Hematopoietic multipotent progenitor cell treated with erythropoietin and hydrocortisone succinate and interleukin-3 and kit ligand, for 6 days (in vitro differentiated cells): ENCODE data around the gene RIT1.
"Not testable (repeated sequence)": the region's sequence is repeated elsewhere in the genome, so short reads cannot be mapped to it uniquely, and the experiment has no call there.

Source experiments
- DNase-seq: peaks from one replicate; pipeline ENCODE4 v3.0.0-alpha.2; 2015

Gene RIT1

DNA sequence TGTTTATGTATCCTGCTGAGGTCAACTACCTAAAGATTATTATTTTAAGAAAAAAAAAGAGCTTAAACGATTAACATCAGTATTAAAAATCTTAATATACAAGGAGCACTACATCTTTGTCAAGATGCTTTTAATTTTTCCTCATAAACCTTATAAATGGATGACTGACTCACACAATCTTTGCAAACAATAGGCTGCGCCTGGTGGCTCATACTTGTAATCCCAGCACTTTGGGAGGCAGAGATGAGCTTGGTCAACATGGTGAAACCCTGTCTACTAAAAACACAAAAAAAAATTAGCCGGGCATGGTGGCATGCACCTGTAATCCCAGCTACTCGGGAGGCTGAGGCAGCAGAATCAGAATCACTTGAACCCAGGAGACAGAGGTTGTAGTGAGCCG is 21.3 kb upstream of the RIT1 start:
- DNase-seq: no peak

DNA sequence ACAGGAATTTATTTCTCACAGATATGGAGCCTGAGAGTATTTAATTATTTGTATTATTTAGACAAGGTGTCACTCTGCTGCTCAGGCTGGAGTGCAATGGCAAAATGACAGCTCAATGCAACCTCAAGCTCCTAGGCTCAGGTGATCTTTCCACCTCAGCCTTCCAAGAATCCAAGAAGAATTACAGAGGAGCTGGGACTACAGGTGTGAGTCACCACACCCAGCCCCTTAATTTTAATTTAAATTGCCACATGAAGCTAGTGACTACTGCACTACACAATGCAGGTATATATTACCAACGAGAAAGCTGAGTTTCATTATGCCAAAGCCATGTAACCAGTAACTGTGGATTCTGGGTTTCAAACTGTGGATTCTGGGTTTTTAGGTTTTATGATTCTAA is 20.9 kb upstream of the RIT1 start:
- no peak for DNase-seq

DNA sequence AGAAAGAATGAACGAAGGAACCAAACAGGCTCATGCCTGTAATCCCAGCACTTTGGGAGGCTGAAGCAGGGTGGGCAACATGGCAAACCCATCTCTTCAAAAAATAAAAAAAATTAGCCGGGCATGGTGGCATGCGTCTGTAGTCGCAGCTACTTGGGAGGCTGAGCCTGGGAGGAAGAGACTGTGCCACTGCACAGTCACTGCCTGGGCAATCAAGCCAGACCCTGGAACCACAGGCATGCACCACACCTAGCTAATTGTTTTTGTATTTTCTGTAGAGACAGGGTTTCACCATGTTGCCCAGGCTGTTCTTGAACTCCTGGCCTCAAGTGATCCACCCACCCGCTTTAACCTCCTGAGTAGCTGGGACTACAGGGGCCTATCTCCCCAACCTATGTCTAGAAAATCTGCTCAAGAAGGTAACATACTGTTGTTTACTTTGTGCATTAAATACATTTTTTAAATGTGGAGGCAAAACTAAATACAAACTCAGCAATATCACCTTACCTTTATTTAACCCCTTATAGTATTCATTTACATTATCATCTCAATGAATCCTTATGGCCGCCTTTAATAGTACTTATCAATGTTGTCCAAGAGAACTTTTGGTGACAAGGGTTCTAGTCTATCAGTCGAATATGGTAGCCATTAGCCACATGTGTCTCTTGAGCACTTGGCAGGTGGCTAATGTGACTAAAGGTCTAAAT is 20.3 kb upstream of the RIT1 start:
- no peak for DNase-seq

DNA sequence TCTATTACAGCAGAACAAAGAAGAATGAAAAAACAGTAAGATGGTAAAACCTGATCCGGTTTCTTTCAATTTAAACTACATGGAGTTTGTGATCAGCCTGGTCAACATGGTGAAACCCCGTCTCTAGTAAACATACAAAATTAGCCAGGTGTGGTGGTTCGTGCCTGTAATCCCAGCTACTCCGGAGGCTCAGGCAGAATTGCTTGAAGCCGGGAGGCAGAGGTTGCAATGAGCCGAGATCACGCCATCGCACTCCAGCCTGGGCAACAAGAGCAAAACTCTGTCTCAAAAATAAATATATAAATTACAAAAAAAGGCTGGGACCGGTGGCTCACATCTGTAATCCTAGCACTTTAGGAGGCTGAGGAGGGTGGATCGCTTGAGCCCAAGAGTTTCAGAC is 19.6 kb upstream of the RIT1 start:
- DNase-seq: not testable (repeated sequence)

DNA sequence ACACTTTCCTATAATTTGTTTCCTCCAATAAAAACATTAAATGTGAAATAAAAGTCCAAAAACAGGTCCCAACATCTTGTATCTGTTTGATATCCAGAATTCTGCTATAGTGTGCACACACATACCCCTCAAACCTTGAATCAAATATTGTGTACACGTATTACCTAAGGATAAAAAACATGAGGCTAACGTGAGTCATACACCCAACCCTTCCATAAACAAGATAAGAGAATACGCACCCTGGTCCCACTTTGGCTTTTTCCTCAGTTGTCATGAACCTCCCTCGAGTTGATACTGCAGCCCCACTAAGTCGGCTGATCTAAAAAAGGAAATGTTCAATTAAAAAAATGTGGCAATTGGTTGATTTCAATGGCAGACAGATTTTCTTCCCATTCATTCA is 17.9 kb upstream of the RIT1 start:
- DNase-seq: no peak

DNA sequence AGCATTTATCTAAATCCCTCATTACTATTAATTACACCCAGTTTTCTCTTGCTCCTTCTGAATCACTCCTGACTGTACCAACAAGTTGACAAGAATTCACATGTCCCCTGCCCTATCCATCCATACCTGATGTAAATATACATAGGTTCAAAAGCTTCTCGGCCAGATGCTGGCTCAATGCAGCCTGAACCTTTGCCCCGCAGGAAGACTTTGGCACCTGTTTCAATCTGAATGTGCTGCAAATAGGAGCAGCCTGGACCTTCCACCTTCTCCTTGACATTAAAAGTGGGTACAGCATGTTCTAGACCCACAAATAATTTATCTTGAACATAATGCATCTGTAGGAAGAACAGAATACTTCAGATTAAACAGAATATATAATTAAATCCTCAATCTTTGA is 14.4 kb upstream of the RIT1 start:
- no peak for DNase-seq

DNA sequence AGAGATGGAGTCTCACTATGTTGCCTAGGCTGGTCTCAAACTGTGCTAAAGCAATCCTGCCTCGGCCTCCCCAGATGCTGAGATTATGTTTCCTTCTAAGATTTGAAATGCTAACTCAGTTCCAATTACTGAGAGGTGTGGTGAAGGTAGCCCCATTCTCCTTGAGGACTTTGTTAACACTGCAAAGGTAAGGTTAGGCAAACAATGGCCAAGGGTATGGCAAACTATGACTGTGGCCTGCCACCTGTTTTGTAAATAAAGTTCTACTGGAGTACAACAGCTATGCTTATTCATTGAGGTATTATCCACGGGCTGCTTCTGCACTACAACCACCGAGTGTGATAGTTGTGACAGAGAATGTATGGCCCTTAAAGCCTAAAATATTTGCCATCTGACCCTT is 9.6 kb upstream of the RIT1 start:
- DNase-seq: no peak

DNA sequence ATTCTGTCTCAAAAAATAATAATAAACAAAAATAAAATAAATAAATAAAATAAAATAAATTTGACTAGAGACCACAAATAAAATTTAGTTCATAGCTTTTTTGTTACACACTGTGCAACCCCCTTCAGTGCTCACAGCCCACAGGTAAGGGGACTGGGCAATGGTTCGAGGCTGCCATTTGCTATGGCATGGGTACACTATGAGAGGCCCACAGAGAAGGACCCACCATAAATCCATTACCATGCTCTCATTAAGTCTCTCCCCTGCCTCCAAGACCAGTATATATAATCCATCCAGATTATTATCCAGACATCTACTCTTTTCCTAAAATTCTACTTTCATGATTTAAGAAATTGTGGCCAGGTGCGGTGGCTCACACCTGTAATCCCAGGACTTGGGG is 8.7 kb upstream of the RIT1 start:
- no peak for DNase-seq

DNA sequence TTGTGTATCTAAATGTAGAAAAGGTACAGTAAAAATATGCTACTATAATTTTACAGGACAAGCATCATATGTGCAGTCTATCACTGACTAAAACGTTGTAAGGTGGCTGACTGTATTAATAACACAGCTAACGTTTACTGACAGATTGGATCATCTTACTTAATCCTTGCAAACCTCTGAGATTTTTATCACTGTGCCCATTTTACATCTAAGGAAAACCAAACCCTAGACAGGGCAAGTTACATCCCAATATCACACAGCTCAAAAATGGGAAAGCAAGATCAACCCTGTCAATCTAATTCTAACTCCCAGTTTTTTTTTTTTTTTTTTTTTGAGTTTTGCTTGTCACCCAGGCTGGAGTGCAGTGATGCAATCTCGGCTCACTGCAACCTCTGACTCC is 7.5 kb upstream of the RIT1 start:
- DNase-seq: no peak

DNA sequence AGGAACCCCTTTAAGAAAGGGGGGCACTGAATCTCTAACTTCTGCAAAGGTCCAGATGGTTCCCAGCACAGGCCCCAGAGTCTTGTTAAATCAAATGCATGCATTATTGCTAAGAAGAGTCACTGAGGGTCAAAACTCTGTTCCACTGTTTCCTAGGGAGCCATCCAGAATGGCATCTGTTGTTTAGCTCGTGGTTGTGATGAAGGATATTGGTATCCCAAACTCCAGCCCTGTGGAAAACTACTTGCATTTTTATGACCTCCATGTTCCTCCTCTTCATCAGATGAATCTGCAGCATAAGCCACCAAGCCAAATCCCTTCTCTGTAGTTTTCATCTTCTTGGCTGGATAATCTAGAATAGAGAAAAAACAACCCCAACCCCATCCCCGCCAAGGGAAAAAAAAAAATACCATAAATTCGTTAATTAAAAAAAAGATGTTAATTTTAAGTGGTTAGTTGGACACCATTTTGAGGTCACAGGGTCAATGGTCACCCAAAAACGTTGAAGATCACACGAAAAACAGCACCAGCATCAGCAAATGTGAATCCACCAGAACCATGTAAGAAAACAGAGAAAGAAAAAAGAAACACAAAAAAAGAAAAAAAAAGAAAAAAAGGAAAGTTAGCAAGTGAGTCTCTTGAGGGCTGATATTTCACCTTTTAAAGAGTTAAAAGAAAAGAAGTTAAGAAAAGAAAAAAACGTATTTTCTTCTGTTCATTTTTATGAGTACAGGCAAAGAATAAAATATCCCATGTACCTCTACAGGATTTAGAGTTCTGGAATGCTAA is 3.0 kb upstream of the RIT1 start:
- DNase-seq: no peak

DNA sequence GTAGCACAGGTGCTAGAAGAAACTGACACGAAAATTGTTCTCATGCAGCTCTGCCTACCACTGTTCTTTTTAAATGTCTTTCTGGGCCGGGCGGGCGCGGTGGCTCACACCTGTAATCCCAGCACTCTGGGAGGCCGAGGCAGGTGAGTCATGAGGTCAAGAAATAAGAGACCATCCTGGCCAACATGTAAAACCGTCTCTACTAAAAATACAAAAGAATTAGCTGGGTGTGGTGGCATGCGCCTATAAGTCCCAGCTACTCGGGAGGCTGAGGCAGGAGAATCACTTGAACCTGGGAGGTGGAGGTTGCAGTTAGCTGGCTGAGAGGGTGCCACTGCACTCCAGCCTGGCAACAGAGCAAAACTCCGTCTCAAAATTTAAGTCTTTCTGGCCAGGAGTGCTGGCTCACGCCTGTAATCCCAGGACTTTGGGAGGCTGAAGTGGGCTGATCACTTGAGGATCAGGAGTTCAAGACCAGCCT is 947 bp upstream of the RIT1 start:
- DNase-seq: no peak

DNA sequence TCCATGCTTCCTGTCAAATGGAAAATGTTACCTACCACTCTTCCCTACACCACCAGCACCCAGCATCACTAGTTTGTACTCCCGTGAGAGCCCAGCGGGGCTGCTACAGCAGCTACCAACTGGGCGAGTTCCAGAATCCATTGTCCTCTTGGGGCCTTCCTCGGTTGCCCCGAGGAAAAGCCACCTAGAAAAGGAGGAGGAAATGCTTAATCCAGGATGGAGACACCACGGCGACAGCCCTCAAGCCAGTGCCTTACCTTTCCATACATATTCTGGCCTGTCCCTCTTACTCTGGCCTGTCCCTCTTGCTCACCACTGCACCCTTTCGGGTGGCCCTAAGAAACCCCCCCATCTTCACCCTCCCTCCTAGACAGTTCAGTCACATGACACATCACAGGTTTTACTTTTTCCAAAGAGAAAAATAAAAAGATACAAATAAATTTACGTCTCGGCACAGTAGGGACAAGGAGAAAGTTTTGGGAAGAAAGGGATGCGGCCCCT is 478 bp downstream of the RIT1 start:
- DNase-seq: peak; percentile 46

DNA sequence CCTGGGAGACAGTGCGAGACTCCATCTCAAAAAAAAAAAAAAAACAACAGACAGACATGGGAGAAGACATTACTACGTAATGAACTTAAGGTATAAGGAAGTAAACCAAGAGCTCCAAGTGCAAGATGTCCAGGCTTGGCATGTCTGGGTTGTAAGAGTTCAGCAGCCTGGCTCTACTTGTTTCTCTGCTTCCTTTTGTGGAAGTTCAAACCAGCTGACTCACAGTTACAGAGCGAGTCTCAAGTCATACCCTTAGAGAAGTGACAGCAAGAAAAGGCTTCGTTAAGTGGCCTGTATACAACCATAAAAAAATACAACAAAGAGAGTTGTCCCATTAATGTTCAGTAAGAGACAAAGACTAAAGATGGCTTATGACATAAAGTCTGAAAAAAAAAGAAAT is 1.3 kb downstream of the RIT1 start:
- DNase-seq: peak; percentile 73

DNA sequence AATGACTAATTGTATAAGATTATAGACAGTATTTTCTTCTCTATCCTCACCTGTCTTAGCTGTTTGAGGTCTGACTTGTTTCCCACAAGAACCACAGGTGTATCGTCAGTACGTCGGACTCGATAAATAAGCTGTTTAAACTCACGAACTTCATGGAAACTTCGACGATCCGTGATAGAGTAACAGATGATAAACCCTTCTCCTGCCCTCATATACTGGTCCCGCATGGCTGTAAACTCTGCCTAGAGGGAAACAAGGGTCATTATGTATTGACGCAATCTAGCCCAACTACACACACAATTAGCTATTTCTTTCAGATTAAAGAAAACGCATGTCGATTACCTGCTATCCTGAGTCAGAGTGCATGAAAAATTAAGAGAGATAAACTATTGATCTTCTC is 6.9 kb downstream of the RIT1 start:
- DNase-seq: no peak

DNA sequence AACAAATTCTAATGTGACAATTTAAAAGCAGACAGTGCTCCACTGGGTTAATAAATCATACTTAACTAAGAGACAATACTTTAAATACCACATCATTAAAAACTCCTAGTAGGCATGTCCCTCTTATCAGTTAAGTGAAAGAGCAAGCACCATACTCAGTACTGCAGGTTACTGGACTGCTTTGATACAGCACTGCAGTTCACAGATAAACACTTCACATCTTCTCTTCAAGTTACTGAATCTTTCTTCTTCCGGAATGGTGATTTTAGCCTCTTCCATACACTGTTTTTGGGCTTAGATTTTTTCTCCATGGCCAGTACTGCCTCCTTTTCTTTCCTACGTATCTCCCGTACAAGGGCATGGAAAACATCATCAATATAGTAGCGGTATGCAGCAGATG is 11.0 kb downstream of the RIT1 start:
- peak; percentile 72 for DNase-seq

DNA sequence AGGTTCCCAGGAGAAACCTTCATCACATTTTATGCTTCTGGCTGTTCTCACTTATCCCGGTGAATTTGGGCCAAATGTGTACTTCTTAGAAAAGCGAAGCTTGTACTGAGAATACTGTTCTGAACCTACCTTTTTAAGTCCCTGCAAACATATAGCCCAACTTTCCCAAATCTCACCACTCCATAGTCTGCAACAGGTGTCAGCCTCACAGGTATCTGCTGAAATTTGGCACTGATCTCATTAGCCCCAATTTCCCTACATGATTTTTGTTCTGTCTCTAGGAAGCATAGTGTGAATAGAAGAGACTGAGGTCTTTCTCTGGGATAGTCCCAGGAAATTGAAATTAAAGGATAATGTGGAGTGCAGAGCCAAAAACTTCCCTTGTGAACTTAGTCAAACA is 11.5 kb downstream of the RIT1 start:
- no peak for DNase-seq

DNA sequence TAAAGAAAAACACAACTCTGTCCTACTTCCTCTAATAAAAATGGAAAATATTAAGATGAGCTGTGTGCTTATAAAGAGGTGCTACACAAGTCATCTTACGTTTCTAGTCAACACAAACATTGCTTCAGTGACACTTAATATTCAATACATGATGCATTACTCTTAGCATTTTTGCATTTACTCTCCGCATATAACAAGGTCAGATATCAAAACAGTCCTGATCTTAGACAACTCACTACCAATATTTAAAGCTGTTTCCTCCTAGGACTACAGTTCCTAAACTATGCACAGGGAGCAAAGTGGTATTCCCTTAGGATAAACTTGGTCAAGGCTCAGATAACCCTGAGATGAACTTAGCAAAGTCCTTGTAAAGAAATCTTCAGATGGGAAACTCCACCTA is 12.3 kb downstream of the RIT1 start:
- no peak for DNase-seq

DNA sequence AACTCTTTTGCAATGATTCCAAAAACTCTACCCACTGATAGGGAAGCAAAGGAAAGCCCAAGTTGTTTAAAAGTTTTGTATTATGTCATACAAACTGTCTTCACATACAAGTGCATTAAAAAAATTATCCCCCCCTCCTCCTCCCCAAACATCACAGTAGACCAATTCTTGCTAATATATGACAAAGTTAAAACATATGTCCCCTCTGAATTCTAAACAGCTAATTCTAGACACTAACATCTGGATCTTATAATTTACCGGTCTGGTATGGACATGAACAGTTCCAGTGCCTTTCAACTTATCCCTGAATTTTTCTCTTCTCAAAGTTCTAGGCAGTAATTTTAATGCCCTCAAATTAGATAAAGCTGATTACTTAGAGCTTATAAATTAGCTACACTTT is 13.4 kb downstream of the RIT1 start:
- DNase-seq: no peak

DNA sequence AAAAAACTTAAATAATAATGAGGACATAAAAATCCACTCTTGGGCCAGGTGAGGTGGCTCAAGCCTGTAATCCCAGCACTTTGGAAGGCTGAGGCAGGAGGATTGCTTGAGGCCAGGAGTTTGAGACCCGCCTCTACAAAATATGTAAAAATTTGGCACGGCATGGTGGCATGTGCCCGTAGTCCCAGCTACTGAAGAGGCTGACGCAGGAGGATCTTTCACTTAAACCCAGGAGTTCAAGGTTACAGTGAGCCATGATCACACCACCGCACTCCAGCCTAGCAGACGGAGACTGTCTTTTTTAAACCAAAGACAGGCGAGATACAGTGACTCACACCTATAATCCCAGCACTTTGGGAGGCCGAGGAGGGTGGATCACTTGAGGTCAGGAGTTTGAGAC is 14.7 kb downstream of the RIT1 start:
- not testable (repeated sequence) for DNase-seq

DNA sequence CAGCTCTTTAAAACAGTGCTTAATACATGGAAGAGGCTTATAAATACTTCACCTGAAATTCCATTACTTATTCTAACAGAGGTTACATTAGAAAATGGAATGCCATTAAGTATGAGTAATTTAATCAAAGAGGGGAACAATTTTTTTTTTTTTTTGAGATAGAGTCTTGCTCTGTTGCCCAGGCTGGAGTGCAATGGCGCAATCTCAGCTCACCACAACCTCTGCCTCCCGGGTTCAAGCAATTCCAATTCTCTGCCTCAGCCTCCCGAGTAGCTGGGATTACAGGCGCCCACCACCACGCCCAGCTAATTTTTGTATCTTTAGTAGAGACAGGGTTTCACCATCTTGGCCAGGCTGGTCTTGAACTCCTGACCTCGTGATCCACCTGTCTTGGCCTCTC is 15.5 kb downstream of the RIT1 start:
- DNase-seq: not testable (repeated sequence)

DNA sequence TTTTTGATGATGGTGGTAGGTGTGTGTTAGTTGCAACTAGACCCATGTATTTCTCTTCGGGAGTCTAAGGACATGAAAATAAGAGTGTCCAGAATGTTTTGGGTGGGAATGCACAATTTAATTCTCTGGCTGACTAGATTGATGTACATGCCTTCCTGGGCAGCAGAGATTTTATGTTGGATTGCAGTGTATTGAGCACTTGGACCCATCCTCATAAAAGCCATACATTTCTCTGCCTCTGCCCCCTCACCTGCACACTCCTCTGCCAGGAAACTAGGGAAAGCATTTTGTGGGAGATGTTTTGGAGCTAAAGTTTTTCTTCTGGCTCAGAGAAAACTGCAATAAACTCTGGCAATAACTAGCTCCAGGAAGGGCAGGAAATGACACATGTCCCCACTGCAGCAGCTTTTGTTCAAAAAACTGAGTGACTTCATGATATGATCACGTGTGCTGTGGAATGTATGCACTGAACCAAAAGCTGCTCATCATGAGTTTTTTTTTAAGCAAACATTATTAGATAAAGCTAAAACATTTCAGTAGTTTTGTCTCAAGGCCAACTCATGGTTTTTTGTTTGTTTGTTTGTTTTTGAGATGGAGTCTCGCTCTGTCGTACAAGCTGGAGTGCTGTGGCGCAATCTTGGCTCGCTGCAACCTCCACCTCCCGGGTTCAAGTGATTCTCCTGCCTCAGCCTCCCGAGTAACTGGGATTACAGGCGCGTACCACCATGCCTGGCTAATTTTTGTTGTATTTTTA is 17.6 kb downstream of the RIT1 start:
- DNase-seq: peak; percentile 29

DNA sequence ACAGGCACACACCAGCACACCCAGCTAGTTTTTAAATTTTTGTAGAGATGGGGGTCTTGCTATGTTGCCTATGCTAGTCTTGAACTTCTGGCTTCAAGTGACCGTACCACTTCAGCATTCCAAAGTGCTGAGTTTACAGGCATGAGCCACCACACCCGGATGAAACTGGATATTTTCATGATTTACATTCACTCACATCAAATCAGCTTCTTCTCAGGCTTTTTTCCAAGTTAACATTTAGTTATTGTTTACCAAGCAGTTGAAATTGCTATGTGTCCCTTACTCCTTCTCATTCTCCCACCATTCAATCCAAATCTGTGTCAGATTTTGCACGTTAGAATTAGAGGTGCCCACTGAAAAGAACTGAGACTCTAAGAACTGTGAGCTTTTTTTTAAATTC is 18.4 kb downstream of the RIT1 start:
- no peak for DNase-seq

DNA sequence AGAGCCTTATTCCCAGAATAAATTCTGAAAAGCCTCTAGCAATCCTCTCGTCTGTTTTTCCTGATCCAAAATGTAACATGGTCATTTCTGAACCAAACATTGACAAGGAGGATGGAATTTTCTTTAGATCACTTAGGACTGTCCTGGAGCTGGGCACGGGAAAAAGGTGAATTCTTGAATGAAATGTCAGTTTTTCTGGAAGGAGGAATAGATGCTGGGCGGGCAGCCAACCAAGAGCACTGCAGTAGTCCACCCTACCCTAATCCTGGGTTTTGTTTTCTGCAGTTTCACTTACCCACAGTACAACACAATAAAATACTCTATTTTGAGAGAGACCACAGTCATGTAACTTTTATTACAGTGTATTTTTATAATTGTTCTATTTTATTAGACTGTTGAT is 20.9 kb downstream of the RIT1 start:
- DNase-seq: no peak

DNA sequence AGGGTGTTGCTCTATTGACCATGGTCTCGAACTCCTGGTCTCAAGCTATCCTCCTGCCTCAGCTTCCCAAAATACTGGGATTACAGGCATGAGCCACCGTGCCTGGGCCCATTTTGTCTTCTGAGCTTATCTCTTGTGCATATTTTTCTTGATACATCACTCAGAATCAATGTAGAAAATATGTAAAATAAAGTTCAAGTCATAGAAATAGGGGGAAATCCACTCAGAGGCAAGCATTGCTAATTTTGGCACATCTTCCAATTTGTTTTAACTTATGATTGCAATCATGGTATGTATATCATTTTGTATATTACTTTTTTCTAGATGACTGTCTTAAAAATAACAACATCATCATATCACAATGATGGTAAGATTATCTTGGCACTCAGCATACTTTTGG is 21.6 kb downstream of the RIT1 start:
- no peak for DNase-seq
